IPS-20b (cell line): Measurements from ENCODE around the gene QSOX2.

Experiments used
- H3K27ac ChIP-seq: one replicate; pipeline ENCODE4 v1.5.1; 2013; ENCODE audit warnings: low read length
- H3K27me3 ChIP-seq: 2 replicates; pipeline ENCODE4 v1.6.1; 2013; ENCODE audit warnings: mild to moderate bottlenecking, low read length, inconsistent platforms; ENCODE audit not compliant: insufficient read depth
- H3K36me3 ChIP-seq: 2 replicates; pipeline ENCODE4 v1.6.1; 2013; ENCODE audit warnings: low read depth, mild to moderate bottlenecking, inconsistent platforms, low read length, moderate library complexity; ENCODE audit not compliant: insufficient read depth
- H3K4me1 ChIP-seq: 2 replicates; pipeline ENCODE4 v1.6.1; 2013; ENCODE audit warnings: mild to moderate bottlenecking, control low read depth, inconsistent platforms, low read length, moderate library complexity; ENCODE audit not compliant: insufficient read depth
- H3K4me3 ChIP-seq: 2 replicates; pipeline ENCODE4 v1.5.1; 2013; ENCODE audit warnings: mild to moderate bottlenecking, low read length, inconsistent platforms
- H3K9ac ChIP-seq: 2 replicates; pipeline ENCODE4 v1.6.1; 2013; ENCODE audit warnings: low read depth, mild to moderate bottlenecking, inconsistent platforms, low read length, moderate library complexity
- H3K9me3 ChIP-seq: 2 replicates; pipeline ENCODE4 v1.6.1; 2013; ENCODE audit warnings: mild to moderate bottlenecking, low read depth, low read length, inconsistent platforms; ENCODE audit not compliant: insufficient read depth

Gene QSOX2

GRCh38 chr9:136201174-136201573, 44.4 kb downstream of the QSOX2 start:
- Histone ChIP-seq H3K27me3 (peaks cover 100% of the 10 kb centered on the region), H3K9me3 (no peaks in the 10 kb centered on the region; the same call in 1 of the 2 replicates), H3K4me1 (peaks cover 3% of the 10 kb centered on the region; the same call in 1 of the 2 replicates), H3K4me3 (no peak overlapping the region), H3K36me3 (no peaks in the 10 kb centered on the region), H3K9ac (no peak overlapping the region), H3K27ac (no peak overlapping the region)

- Histone ChIP-seq H3K4me3 (no peak overlapping the region), H3K9me3 (no peaks in the 10 kb centered on the region; the same call in 1 of the 2 replicates), H3K36me3 (no peaks in the 10 kb centered on the region), H3K9ac (no peak overlapping the region), H3K4me1 (peaks cover 3% of the 10 kb centered on the region; the same call in 1 of the 2 replicates), H3K27ac (no peak overlapping the region), H3K27me3 (peaks cover 100% of the 10 kb centered on the region)
Measured at GRCh38 chr9:136200424-136200823, 45.2 kb downstream of the QSOX2 start.

GRCh38 chr9:136199391-136200288, 46.0 kb downstream of the QSOX2 start:
- peaks cover 100% of the 10 kb centered on the region for H3K27me3 ChIP-seq
- no peak overlapping the region for H3K27ac ChIP-seq
- no peak overlapping the region for H3K4me3 ChIP-seq
- H3K4me1 ChIP-seq, result peaks cover 3% of the 10 kb centered on the region; the same call in 1 of the 2 replicates
- no peak overlapping the region for H3K9ac ChIP-seq
- H3K36me3 ChIP-seq, result no peaks in the 10 kb centered on the region
- no peaks in the 10 kb centered on the region; the same call in 1 of the 2 replicates for H3K9me3 ChIP-seq

GRCh38 chr9:136198605-136199083, 47.0 kb downstream of the QSOX2 start:
- no peak overlapping the region for H3K4me3 ChIP-seq
- H3K9ac ChIP-seq, result no peak overlapping the region
- H3K9me3 ChIP-seq, result no peaks in the 10 kb centered on the region; the same call in 1 of the 2 replicates
- H3K4me1 ChIP-seq, result peaks cover 3% of the 10 kb centered on the region; the same call in 1 of the 2 replicates
- H3K36me3 ChIP-seq, result no peaks in the 10 kb centered on the region
- peaks cover 100% of the 10 kb centered on the region for H3K27me3 ChIP-seq
- H3K27ac ChIP-seq, result no peak overlapping the region

- Histone ChIP-seq H3K36me3 (no peaks in the 10 kb centered on the region), H3K9ac (no peak overlapping the region), H3K4me3 (no peak overlapping the region), H3K9me3 (no peaks in the 10 kb centered on the region; the same call in 1 of the 2 replicates), H3K27me3 (peaks cover 100% of the 10 kb centered on the region), H3K4me1 (peaks cover 3% of the 10 kb centered on the region; the same call in 1 of the 2 replicates), H3K27ac (no peak overlapping the region)
Measured at GRCh38 chr9:136197930-136198604, 47.5 kb downstream of the QSOX2 start.

GRCh38 chr9:136197084-136197875, 48.3 kb downstream of the QSOX2 start:
- Histone ChIP-seq H3K36me3 (no peaks in the 10 kb centered on the region), H3K4me3 (no peak overlapping the region), H3K27me3 (peaks cover 100% of the 10 kb centered on the region), H3K9me3 (no peaks in the 10 kb centered on the region; the same call in 1 of the 2 replicates), H3K4me1 (peaks cover 3% of the 10 kb centered on the region; the same call in 1 of the 2 replicates), H3K9ac (no peak overlapping the region), H3K27ac (no peak overlapping the region)

- no peak overlapping the region for H3K4me3 ChIP-seq
- no peak overlapping the region for H3K27ac ChIP-seq
- no peaks in the 10 kb centered on the region for H3K36me3 ChIP-seq
- H3K9ac ChIP-seq, result no peak overlapping the region
- H3K9me3 ChIP-seq, result no peaks in the 10 kb centered on the region; the same call in 1 of the 2 replicates
- peaks cover 100% of the 10 kb centered on the region for H3K27me3 ChIP-seq
- H3K4me1 ChIP-seq, result peaks cover 7% of the 10 kb centered on the region; the same call in 1 of the 2 replicates
Measured at GRCh38 chr9:136196404-136197083, 49.1 kb downstream of the QSOX2 start.

- Histone ChIP-seq H3K9ac (no peak overlapping the region), H3K27ac (no peak overlapping the region), H3K36me3 (no peaks in the 10 kb centered on the region), H3K4me3 (no peak overlapping the region), H3K4me1 (peaks cover 7% of the 10 kb centered on the region; the same call in 1 of the 2 replicates), H3K27me3 (peaks cover 100% of the 10 kb centered on the region), H3K9me3 (no peaks in the 10 kb centered on the region)
Measured at GRCh38 chr9:136194540-136194939, 51.1 kb downstream of the QSOX2 start.

- Histone ChIP-seq H3K4me3 (no peak overlapping the region), H3K9me3 (no peaks in the 10 kb centered on the region), H3K4me1 (peaks cover 7% of the 10 kb centered on the region; the same call in 1 of the 2 replicates), H3K27ac (no peak overlapping the region), H3K36me3 (no peaks in the 10 kb centered on the region), H3K9ac (no peak overlapping the region), H3K27me3 (peaks cover 97% of the 10 kb centered on the region)
Measured at GRCh38 chr9:136193891-136194279, 51.7 kb downstream of the QSOX2 start.

- peaks cover 7% of the 10 kb centered on the region; the same call in 1 of the 2 replicates for H3K4me1 ChIP-seq
- H3K27me3 ChIP-seq, result peaks cover 91% of the 10 kb centered on the region
- no peak overlapping the region for H3K27ac ChIP-seq
- no peaks in the 10 kb centered on the region for H3K36me3 ChIP-seq
- H3K4me3 ChIP-seq, result peak overlapping the region; percentile 22; the same call in 1 of the 2 replicates
- no peak overlapping the region for H3K9ac ChIP-seq
- no peaks in the 10 kb centered on the region for H3K9me3 ChIP-seq
Measured at GRCh38 chr9:136193127-136193890, 52.3 kb downstream of the QSOX2 start.
